K562 (cell line): Measurements from ENCODE around the gene ATP2A1. TPM values are rescaled to one million over a fixed set of nuclear protein-coding genes. Genes with fewer than 3 reads are reported as not detected.

Source experiments
- BCL6 ChIP-seq: fragments of 250-450 bp; sonication (Bioruptor Pico); IDR thresholded peaks from 2 replicates; pipeline ENCODE4 v1.4.0; 2020
- CREB1 ChIP-seq, 2 experiments: sonication (generic) in 1 of 2; formaldehyde crosslinking in 1 of 2; IDR thresholded peaks; 2 replicates each; pipeline versions ENCODE4 v1.6.1 to v1.8.0; 2012 to 2022; ENCODE audit warnings: inconsistent platforms in 1 of 2, mild to moderate bottlenecking in 1 of 2, missing genetic modification reagents in 1 of 2, moderate library complexity in 1 of 2
- FOXO4 ChIP-seq: fragments of 450-650 bp; formaldehyde crosslinking; IDR thresholded peaks from 2 replicates; pipeline ENCODE4 v1.4.0; 2020; ENCODE audit warnings: mild to moderate bottlenecking, moderate library complexity
- GATAD2B ChIP-seq: fragments of 450-650 bp; IDR thresholded peaks from 2 replicates; pipeline ENCODE4 v1.6.1; 2017; ENCODE audit warnings: mild to moderate bottlenecking, borderline replicate concordance
- HDAC3 ChIP-seq: fragments of 450-650 bp; IDR thresholded peaks from 2 replicates; pipeline ENCODE4 v1.6.1; 2018; ENCODE audit warnings: borderline replicate concordance, mild to moderate bottlenecking, moderate library complexity; ENCODE audit not compliant: partially characterized antibody
- JUNB ChIP-seq: fragments of 450-650 bp; formaldehyde crosslinking; conservative IDR thresholded peaks from 2 replicates; pipeline ENCODE4 v1.4.0; 2020; ENCODE audit warnings: mild to moderate bottlenecking
- MYBL2 ChIP-seq, 2 experiments: fragments of 450-650 bp in 1 of 2; sonication (generic) in 1 of 2; formaldehyde crosslinking in 1 of 2; IDR thresholded peaks; 2 replicates each; pipeline versions ENCODE4 v1.6.1 to v1.8.1; 2017 to 2022; ENCODE audit warnings: borderline replicate concordance in 1 of 2, inconsistent platforms in 1 of 2, low read depth in 1 of 2, mild to moderate bottlenecking in 1 of 2, missing genetic modification reagents in 1 of 2, moderate library complexity in 1 of 2
- NFATC3 ChIP-seq: fragments of 450-650 bp; IDR thresholded peaks from 2 replicates; pipeline ENCODE4 v1.6.1; 2017; ENCODE audit warnings: mild to moderate bottlenecking
- NR0B1 ChIP-seq: fragments of 450-650 bp; IDR thresholded peaks from one replicate; pipeline ENCODE4 v1.6.1; 2018; ENCODE audit warnings: mild to moderate bottlenecking, moderate library complexity; ENCODE audit not compliant: partially characterized antibody
- POLR3G ChIP-seq: IDR thresholded peaks from 2 replicates; pipeline ENCODE4 v1.6.1; 2011; ENCODE audit not compliant: insufficient read length, insufficient replicate concordance; ENCODE audit errors: extremely low read depth
- SMARCE1 ChIP-seq: fragments of 450-650 bp; IDR thresholded peaks from 2 replicates; pipeline ENCODE4 v1.7.1; 2016; ENCODE audit warnings: mild to moderate bottlenecking
- SNRNP70 ChIP-seq: fragments of 200-400 bp; formaldehyde crosslinking; optimal IDR thresholded peaks from 2 replicates; pipeline ENCODE3; 2017; ENCODE audit warnings: low read depth, low read length
- TAL1 ChIP-seq: fragments of 450-650 bp; IDR thresholded peaks from 2 replicates; pipeline ENCODE4 v1.6.1; 2016; ENCODE audit warnings: mild to moderate bottlenecking
- YBX1 ChIP-seq: fragments of 450-650 bp; IDR thresholded peaks from 2 replicates; pipeline ENCODE4 v1.7.1; 2016; ENCODE audit warnings: mild to moderate bottlenecking
- ZBTB34 ChIP-seq: fragments of 250-450 bp; sonication (Bioruptor Pico); IDR thresholded peaks from 2 replicates; pipeline ENCODE4 v1.8.0; 2021; ENCODE audit warnings: mild to moderate bottlenecking, moderate library complexity
- ZFP36 ChIP-seq: fragments of 150-350 bp; IDR thresholded peaks from 2 replicates; pipeline ENCODE4 v1.6.1; 2018; ENCODE audit warnings: low read length, low read depth; ENCODE audit not compliant: partially characterized antibody
- ZNF133 ChIP-seq: fragments of 250-450 bp; sonication (Bioruptor Pico); IDR thresholded peaks from 2 replicates; pipeline ENCODE4 v1.4.0; 2020; ENCODE audit warnings: mild to moderate bottlenecking
- ZNF165 ChIP-seq: fragments of 250-450 bp; sonication (Bioruptor Pico); IDR thresholded peaks from 2 replicates; pipeline ENCODE4 v1.4.0; 2020; ENCODE audit warnings: borderline replicate concordance
- ZNF324 ChIP-seq: fragments of 250-450 bp; sonication (Bioruptor Pico); IDR thresholded peaks from 2 replicates; pipeline ENCODE4 v1.4.0; 2020; ENCODE audit warnings: mild to moderate bottlenecking
- ZNF445 ChIP-seq: fragments of 250-450 bp; sonication (Bioruptor Pico); IDR thresholded peaks from 2 replicates; pipeline ENCODE4 v1.4.0; 2020; ENCODE audit warnings: low read depth, mild to moderate bottlenecking, moderate library complexity
- ZNF512 ChIP-seq: IDR thresholded peaks from 2 replicates; pipeline ENCODE4 v1.6.1; 2016; ENCODE audit warnings: missing genetic modification characterization, missing compliant biosample characterization
- ZSCAN32 ChIP-seq: fragments of 450-650 bp; formaldehyde crosslinking; IDR thresholded peaks from 2 replicates; pipeline ENCODE4 v1.4.0; 2020; ENCODE audit warnings: mild to moderate bottlenecking, moderate library complexity
- ZZZ3 ChIP-seq: fragments of 450-650 bp; IDR thresholded peaks from 2 replicates; pipeline ENCODE4 v1.6.1; 2016; ENCODE audit warnings: antibody characterized with exemption, mild to moderate bottlenecking, moderate library complexity
- polyA plus RNA-seq, 8 experiments: library from polyadenylated mRNA; depleted of rRNA in 4 of 8; stranded (reverse) in 5 of 8; unstranded in 3 of 8; fragments of >200 nt; fragmentation: Nextera tagmentation in 2 of 8; fragmentation: Illumina TruSeq in 1 of 8; extraction: Ambion mirVana in 2 of 8; extraction: Trizol in 1 of 8; gene quantifications; 2 replicates each; pipeline versions ENCODE4 v1.2.1 to v1.2.3, GENCODE V29; 2011 to 2014; ENCODE audit warnings: inconsistent platforms in 1 of 8, missing spikeins in 1 of 8
- total RNA-seq, 7 experiments: library from RNA; depleted of rRNA in 6 of 7; stranded (reverse); fragments of >200 nt in 6 of 7; fragmentation: Illumina TruSeq in 2 of 7; extraction: Trizol in 2 of 7; gene quantifications; 2 replicates each; pipeline versions ENCODE4 v1.2.1 to v1.2.3, GENCODE V29; 2011 to 2021; ENCODE audit warnings: low replicate concordance in 1 of 7

Gene ATP2A1
- total and polyA plus RNA-seq, 9 of the 15 experiments (the other 6 are each of a cell fraction or from before 2014, with no cell fraction given) = 0.25 to 2.6 (median 0.65) TPM

GRCh38 chr16:28846080-28846932 lies 32.0 kb upstream of the ATP2A1 start, which contains the start of gene TUFM (continued):
- TF ChIP-seq ZNF133 (CRISPR knock-in tag) = no peak
- TF ChIP-seq ZNF512 (tag) = no peak
- no peak for TF ChIP-seq FOXO4 (CRISPR knock-in tag)
- peak; percentile 99 for TF ChIP-seq CREB1 (IDR thresholded peaks at IDR 0.05)
- peak; percentile 99 for TF ChIP-seq CREB1 (CRISPR knock-in tag; IDR thresholded peaks at IDR 0.05)
- TF ChIP-seq SNRNP70 = no peak
- TF ChIP-seq ZNF324 (CRISPR knock-in tag) = no peak
- TF ChIP-seq TAL1 = no peak
- no peak for TF ChIP-seq GATAD2B
- no peak for TF ChIP-seq ZBTB34 (CRISPR knock-in tag)
- no peak for TF ChIP-seq HDAC3
- no peak for TF ChIP-seq JUNB (CRISPR knock-in tag)
- TF ChIP-seq MYBL2 (IDR thresholded peaks at IDR 0.05; ENCODE audit: low read depth) = no peak
- no peak for TF ChIP-seq MYBL2 (CRISPR knock-in tag; IDR thresholded peaks at IDR 0.05; ENCODE audit: borderline replicate concordance)
- TF ChIP-seq NFATC3 = no peak
- TF ChIP-seq SMARCE1 = 0 out of 2 replicates have a peak, but pooled peaks have one; percentile 39
- peak; percentile 23 for TF ChIP-seq ZFP36
- TF ChIP-seq NR0B1 = no peak
- peak; percentile 57; the same call in 1 of the 2 replicates for TF ChIP-seq ZZZ3
- no peak for TF ChIP-seq ZNF445 (CRISPR knock-in tag)
- no peak for TF ChIP-seq ZSCAN32 (CRISPR knock-in tag)
- TF ChIP-seq POLR3G = no peak
- no peak for TF ChIP-seq BCL6 (CRISPR knock-in tag)
- no peak for TF ChIP-seq ZNF165 (CRISPR knock-in tag)
- TF ChIP-seq YBX1 = no peak
